AG04449 (cell line): ENCODE results near the gene MPHOSPH9.

ENCODE experiments used
- CTCF ChIA-PET: fragments of 350-600 bp; formaldehyde crosslinking; extraction: SDS; loops from one replicate; lab custom pipeline; 2021; ENCODE audit warnings: antibody characterized with exemption; lab: Yijun Ruan, JAX
- POLR2A ChIA-PET: fragments of 400-600, 350-600 bp; formaldehyde crosslinking; extraction: SDS; loops from one replicate; lab custom pipeline; 2020; ENCODE audit warnings: antibody characterized with exemption, inconsistent platforms; lab: Yijun Ruan, JAX
- DNase-seq: peaks from one replicate; pipeline ENCODE4 v3.0.0-alpha.2; 2010; ENCODE audit warnings: low read depth, low spot score
- H3K4me3 ChIP-seq: 2 replicates; pipeline ENCODE4 v1.5.1; 2011; ENCODE audit warnings: low read depth, mild to moderate bottlenecking, control low read depth, low read length
- TF ChIP-seq, protein P1 (sequence below): IDR thresholded peaks from one replicate; pipeline ENCODE4 v1.5.1; 2011; ENCODE audit warnings: mild to moderate bottlenecking, moderate library complexity, low read length, control low read depth, inconsistent platforms; ENCODE audit not compliant: insufficient read depth; ENCODE audit errors: missing control alignments

MPHOSPH9 gene

DNA sequence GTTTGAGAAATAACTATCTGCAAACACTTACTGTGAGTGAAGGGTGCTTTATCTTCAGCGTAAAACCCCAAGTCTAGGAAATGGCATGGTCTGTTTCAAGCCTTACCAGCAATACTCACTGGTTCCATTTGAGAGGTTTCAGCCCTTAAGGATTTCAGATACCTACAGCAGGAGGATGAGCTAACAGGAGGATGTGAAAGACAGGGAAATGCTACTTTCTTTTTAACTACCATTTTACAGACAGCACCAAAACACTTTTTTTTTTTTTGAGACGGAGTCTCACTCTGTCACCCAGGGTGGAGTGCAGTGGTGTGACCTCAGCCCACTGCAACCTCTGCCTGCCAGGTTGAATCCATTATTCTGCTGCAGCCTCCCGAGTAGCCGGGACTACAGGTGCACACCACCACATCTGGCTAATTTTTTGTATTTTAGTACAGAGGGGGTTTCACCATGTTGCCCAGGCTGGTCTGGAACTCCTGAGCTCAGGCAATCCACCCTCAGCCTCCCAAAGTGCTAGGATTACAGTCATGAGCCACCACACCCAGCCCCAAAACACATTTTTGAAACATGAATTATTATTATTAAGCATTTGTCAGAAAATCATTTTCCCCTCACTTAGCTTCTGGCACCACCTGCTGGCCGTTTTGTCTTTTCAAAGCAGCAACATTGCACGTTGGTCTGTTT, 4.8 kb upstream of the MPHOSPH9 start:
- POLR2A ChIA-PET: interaction anchor here (0.7 to 1.2 kb wide), 5 partner anchors 13 to 261 kb away, joined by 3 to 6 read pairs (median 3); no protein-coding TSS in a partner anchor
- no peak for DNase-seq
- CTCF ChIA-PET: interaction anchor here (0.7 to 13.0 kb wide), 74 partner anchors 9 to 600 kb away, joined by 3 to 312 read pairs (median 4); partner anchors contain the start of genes ABCB9, ARL6IP4 and OGFOD2
- H3K4me3 ChIP-seq: no peak overlapping the region
- TF ChIP-seq, protein P1, sequence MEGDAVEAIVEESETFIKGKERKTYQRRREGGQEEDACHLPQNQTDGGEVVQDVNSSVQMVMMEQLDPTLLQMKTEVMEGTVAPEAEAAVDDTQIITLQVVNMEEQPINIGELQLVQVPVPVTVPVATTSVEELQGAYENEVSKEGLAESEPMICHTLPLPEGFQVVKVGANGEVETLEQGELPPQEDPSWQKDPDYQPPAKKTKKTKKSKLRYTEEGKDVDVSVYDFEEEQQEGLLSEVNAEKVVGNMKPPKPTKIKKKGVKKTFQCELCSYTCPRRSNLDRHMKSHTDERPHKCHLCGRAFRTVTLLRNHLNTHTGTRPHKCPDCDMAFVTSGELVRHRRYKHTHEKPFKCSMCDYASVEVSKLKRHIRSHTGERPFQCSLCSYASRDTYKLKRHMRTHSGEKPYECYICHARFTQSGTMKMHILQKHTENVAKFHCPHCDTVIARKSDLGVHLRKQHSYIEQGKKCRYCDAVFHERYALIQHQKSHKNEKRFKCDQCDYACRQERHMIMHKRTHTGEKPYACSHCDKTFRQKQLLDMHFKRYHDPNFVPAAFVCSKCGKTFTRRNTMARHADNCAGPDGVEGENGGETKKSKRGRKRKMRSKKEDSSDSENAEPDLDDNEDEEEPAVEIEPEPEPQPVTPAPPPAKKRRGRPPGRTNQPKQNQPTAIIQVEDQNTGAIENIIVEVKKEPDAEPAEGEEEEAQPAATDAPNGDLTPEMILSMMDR: peak; percentile 66

DNA sequence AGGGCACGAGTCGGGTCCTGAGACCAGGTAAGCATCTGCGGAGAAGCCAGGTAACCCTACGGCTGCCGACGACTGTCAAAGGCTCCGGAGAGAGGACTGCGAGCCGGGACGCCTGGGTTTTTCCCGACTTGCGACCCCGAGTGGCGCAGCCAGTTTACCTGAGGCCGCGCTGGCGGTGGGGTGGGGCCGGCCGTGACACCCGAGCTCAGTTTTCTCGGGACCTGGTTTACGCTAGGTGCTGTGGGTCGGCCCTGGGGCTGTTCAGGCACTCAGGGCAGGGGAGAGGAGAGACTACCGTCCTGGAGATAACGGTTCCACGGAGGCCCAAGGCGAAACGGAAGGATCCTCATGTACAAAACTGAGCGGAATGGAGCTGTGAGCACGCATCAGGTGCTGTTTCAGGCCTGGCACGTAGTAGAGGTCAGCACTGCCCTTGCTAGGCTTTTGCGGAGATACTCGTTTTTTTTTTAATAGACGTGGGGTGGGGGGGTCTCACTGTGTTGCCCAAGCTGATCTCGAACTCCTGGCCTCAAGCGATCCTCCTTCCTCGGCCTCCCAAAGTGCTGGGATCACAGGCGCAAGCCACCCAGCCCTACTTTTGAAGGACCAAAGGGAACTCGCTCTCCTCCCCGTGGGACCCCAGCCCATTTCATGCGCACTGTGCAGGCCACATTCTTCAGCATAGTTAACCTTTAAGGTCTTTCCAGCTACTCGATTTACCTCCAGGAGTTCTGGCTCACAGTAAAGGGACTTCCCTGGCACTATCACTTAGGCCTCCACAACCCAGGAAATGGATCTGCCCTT, 766 bp upstream of the MPHOSPH9 start:
- ChIA-PET POLR2A (interaction anchor here (0.6 to 2.7 kb wide), 31 partner anchors 8 to 378 kb away, joined by 3 to 25 read pairs (median 4); partner anchors contain the start of genes ABCB9, ARL6IP4, OGFOD2 and PITPNM2), CTCF (interaction anchor here (0.9 to 13.0 kb wide), 7 partner anchors 9 to 362 kb away, joined by 3 to 312 read pairs (median 6); no protein-coding TSS in a partner anchor)
- peak overlapping the region; percentile 98 for H3K4me3 ChIP-seq
- no peak for DNase-seq
- TF ChIP-seq, protein P1: no peak

DNA sequence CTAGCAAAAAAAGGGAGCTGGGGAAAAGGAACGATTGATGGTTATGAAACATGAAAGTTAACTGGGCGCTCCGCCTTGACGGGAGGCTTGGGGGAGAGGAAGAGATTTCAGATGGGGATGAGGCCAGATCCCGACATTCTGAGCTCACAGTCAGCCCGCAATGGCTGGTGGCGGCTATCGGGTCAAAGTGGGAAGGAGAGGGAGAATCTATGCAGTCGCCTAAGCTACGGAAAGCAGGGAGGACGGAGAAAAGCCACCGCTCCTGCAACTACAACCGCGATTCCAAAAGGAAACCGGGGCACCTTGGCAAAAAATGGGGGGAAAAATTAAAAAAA, 502 bp downstream of the MPHOSPH9 start:
- H3K4me3 ChIP-seq: peak overlapping the region; percentile 95
- DNase-seq: no peak
- POLR2A ChIA-PET: interaction anchor here (0.5 to 2.7 kb wide), 43 partner anchors 9 to 820 kb away, joined by 3 to 25 read pairs (median 4); partner anchors contain the start of genes ABCB9, ARL6IP4, DDX55 and OGFOD2
- TF ChIP-seq, protein P1: no peak
- CTCF ChIA-PET: interaction anchor here (0.8 to 13.0 kb wide), 8 partner anchors 8 to 241 kb away, joined by 3 to 312 read pairs (median 4); no protein-coding TSS in a partner anchor

DNA sequence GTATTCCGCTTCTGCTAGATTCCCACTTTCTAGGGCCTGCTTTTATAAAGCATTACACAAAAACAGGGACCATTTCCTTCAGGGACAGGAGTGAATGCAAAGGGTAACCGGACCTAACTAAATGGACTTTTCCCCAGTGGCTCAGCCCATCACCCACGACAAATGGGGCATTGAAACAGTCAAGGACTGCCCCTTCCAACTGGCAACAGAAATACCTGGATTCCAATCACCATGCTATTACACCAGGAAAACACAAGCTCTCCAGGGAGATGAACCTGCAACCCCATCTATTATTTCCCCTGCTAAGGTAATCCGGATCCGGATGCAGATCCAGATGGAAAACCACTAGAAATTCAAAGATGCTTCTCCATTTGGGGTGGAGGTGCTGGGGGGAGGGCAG, 1.0 kb downstream of the MPHOSPH9 start:
- no peak for DNase-seq
- CTCF ChIA-PET: interaction anchor here (0.9 to 13.0 kb wide), 7 partner anchors 9 to 241 kb away, joined by 3 to 312 read pairs (median 5); no protein-coding TSS in a partner anchor
- POLR2A ChIA-PET: interaction anchor here (0.6 to 2.7 kb wide), 13 partner anchors 9 to 313 kb away, joined by 3 to 25 read pairs (median 9); partner anchors contain the start of genes OGFOD2 and PITPNM2
- TF ChIP-seq, protein P1: no peak
- H3K4me3 ChIP-seq: peak overlapping the region; percentile 95

DNA sequence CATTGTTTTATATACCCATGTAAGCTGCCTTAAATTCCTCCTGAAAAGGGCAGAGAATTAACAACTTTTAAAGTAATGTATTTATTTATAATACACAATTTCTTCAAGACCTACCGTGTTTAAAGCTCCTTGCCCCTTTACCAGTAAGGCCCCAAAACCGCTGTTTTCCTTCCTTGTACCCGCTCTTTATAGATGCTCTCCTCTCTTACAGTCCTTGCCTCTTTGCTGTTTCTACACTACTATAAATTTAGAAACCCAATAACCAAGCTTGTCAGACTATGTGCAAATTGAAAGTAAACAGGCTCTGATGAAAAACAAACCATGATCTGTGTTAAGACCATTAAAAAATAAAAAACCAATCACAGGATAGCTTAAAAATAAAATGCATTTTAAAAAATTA, 3.9 kb downstream of the MPHOSPH9 start:
- DNase-seq: no peak
- TF ChIP-seq, protein P1: no peak
- no peak overlapping the region for H3K4me3 ChIP-seq
- ChIA-PET POLR2A (no interaction called here), CTCF (interaction anchor here (1.3 to 2.1 kb wide), 2 partner anchors 9 to 27 kb away, joined by 3 to 19 read pairs; no protein-coding TSS in a partner anchor)
